ENCODE measurements around the gene MROH2B.
"Not testable (repeated sequence)": the region's sequence is repeated elsewhere in the genome, so short reads cannot be mapped to it uniquely, and the experiment has no call there.

MROH2B gene

GRCh38 chr5:41022600-41022999 lies 48.5 kb downstream of the MROH2B start:
- DNase-seq (ENCODE audit: low read depth): not testable (repeated sequence)

- no peak for DNase-seq (ENCODE audit: low read depth)
Measured at GRCh38 chr5:41012318-41012717, 58.8 kb downstream of the MROH2B start.

DNA sequence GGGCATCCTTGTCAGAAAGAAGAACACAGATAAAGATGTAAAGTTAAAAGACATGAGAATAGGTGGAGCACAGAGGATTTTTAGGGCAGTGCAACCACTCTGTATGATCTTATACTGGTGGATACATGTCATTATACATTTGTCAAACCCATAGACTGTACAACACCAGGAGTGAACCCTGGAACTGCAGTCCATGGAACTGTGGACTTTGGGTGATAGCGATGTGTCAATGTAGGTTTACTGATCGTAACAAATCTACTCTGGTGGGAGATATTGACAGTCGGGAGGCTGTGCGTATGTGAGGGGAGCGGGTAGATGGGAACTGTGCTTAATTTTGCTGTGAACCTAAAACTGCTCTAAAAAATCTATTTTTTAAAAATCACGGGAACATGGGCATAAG lies 60.6 kb downstream of the MROH2B start:
- DNase-seq (ENCODE audit: low read depth): no peak

- DNase-seq (ENCODE audit: low read depth): peak; percentile 69
Measured at GRCh38 chr5:41009232-41009631, 61.9 kb downstream of the MROH2B start.

DNA sequence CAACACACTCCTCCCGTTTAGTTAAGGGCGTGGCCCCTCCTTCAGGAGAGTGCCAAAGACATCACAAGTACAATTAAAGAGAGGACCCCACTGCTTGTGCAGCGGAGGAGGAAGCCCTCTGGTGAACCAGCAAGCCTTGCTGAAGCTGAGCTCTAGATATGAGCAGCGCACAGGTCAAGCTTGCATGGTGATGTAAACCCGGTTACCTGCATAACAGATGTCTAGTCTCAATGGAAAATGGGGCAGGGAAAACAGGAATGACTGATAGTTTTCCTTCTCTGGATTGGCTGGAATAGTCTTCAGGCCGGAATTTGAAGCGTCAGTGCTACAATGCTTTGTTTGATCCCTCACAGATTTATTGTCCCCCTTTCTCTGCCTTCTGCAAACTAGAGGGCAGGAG lies 66.2 kb downstream of the MROH2B start:
- DNase-seq (ENCODE audit: low read depth): no peak

DNA sequence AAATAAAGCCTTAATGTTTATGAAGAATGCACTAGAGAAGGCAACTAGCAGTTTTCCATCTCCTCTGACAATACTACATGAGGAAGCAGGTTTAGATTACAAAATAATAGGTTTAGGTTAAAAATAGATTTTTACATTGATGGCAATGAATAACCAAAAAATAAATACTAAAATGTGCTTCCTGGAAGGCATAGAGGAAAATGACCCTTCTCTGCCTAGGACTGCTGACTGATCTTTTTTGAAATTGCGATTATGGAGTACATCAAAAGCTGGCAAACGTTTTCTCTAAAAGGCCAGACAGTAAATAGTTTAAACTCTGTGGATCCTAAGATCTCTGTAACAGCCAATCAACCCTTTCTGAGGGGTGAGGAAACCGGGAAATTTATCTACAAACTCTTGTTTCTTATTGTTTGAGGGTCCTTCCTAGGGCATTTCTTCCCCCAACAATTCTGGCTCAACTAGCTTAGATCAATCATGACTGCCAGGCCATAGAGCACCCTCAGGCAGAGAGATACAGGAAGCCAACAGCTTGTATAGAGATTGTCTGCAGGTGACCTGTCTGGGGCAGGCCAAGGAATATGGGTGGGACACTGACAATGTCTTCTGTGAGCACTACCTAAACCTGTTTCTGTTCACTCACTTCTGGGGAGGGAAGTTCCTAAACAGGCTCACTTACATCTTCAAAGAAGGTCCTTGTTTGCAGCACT lies 67.3 kb downstream of the MROH2B start:
- DNase-seq (ENCODE audit: low read depth): no peak

DNA sequence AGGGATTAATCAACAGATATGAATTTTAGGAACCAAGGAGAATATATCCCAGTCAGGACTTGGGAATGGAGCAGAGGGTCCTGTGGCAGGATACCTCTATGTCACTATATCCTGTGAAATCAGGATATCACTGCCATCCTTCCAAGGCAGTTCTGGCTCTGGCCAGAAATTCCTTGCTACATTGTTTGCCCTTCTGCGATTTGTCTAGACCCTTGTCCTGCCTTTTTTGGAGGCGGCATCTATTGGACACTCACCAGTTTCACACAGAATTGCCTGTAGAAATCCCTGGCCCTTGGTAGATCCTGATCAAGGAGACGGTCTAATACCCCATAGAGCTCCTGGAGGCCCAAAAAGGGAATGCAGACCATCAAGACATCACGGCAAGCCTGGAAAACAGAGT lies 71.2 kb downstream of the MROH2B start:
- no peak for DNase-seq (ENCODE audit: low read depth)

- no peak for DNase-seq (ENCODE audit: low read depth)
Measured at GRCh38 chr5:40999142-40999541, 72.0 kb downstream of the MROH2B start.

DNA sequence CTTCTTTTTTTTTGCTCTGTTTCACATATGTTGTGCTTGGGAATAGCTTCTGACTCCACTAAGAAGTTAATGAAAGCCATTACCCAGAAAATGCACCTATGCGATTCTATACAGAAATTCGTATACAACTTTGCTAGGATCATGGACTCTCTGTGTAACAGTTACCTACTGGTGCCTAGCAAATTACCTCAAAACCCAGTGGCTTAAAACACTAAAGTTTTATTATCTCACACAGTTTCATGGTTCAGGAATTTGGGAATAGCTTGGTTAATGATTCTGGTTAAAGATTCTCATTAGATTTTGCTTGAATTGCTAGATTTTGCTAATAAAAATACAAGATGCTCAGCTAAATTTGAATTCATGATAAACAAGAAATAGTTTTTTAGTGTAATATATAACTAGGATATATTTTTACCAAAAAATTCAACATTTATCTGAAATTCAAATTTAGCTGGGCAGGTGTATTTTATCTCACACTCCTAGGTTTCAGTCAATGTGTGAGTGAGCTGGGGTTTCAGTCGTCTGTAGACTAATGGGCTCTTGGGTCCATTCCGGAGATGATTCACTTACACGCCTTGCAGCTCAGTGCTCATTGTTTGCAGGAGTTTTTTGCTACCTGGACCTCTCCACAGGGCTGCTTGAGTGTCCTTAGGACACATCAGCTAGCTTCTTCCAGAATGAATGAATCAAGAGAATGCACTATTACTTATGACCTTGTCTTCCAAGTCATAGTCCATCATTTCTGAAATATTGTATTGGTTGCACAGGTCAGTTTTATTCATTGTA lies 75.1 kb downstream of the MROH2B start:
- DNase-seq (ENCODE audit: low read depth): no peak

DNA sequence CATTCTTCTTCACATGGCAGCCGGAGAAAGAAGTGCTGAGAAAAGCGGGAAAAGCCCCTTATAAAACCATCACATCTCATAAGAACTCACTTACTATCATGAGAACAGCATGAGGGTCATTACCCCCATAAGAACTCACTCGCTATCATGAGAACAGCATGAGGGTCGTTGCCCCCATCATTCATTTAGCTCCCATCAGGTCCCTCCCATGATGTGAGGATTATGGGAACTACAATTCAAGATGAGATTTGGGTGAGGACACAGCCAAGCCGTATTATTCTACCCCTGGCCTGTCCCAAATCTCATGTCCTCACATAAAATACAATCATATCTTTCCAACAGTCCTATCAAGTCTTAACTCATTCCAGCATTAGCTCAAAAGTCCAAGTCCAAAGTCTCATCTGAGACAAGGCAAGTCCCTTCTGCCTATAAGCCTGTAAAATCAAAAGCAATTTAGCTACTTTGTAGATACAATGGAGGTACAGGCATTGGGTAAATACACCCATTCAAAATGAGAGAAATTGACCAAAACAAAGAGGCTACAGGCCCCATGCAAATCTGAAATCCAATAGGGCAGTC lies 79.1 kb downstream of the MROH2B start:
- DNase-seq (ENCODE audit: low read depth): no peak

- DNase-seq (ENCODE audit: low read depth): peak; percentile 25
Measured at GRCh38 chr5:40991168-40991980, 79.8 kb downstream of the MROH2B start.

- DNase-seq (ENCODE audit: low read depth): no peak
Measured at GRCh38 chr5:40988746-40989510, 82.2 kb downstream of the MROH2B start.

DNA sequence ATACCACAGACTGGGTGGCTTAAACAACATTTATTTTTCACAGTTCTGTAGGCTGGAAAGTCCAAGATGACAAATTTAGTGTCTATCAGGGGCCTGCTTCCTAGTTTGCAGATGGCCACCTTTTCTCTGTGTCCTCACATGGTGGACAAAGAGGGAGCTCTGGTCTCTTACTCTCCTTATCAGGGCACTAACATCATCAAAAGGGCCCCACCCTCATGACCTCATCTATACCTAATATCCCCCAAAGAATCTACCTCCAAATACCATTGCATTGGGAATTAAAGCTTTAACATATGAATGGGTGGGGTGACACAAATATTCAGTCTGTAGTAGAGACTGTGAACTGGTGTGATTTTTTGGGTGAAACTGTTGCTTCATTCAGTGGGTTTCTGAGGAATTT lies 83.8 kb downstream of the MROH2B start:
- DNase-seq (ENCODE audit: low read depth): no peak

DNA sequence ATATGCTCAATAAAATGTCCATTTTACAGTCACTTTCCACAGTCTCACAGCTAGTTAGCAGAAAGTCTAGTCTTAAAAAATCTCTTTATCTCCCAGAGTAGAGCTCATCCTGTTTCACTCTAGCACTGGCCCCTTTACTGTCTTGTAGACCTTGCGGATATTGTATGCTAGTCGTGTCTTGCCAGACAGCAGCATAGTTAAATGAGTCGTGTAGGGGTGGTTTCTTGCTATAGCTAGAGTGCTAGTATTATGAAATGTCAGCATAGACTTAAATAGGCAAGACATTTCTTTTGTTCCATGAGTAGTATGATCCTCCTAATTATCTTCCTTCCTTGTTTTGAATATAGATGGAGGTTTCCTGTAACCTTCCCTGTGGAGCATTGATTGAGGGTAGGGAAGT lies 84.5 kb downstream of the MROH2B start:
- DNase-seq (ENCODE audit: low read depth): no peak

GRCh38 chr5:40985501-40985900 lies 85.6 kb downstream of the MROH2B start:
- no peak for DNase-seq (ENCODE audit: low read depth)

- peak; percentile 60 for DNase-seq (ENCODE audit: low read depth)
Measured at GRCh38 chr5:40984884-40985283, 86.3 kb downstream of the MROH2B start.

DNA sequence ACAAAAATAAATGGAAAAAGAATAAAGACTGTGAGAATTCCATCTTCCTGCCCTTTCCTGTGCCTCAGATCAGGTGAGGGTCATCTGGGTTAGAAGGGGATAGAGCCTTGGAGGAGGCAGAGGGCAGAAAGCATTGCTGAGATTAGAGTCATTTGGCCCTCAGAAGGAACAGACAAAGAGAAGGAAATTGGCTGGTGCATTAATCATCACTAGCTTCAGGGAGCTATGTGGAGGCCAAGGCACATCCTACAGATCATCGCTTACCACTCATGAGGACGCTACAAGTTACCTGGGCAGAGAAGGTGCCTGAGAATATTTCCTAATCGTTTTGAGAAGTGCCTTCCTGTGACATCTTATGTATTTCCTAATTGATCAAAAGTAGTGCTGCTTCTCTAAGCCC lies 87.4 kb downstream of the MROH2B start:
- DNase-seq (ENCODE audit: low read depth): no peak

GRCh38 chr5:40981420-40981819 lies 89.7 kb downstream of the MROH2B start:
- no peak for DNase-seq (ENCODE audit: low read depth)

DNA sequence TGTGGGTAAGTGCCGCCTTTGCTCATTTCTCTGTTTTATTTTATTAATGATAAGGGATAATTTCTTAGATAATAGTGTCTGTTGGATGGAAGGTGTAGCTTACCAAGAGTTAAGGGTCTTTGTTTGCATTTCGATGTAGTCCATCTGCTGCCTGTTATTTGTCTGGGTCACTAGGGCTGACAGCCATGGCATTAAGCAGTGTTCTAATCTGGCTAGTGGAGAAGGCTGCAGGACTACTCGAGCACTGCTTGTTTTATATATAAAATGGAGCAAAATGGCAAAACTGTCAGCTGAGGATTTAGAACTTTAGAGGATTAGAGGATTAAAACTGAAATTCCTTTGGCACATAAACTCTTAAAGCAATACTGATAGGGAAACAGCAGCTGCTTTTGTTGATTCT lies 94.3 kb downstream of the MROH2B start:
- no peak for DNase-seq (ENCODE audit: low read depth)

DNA sequence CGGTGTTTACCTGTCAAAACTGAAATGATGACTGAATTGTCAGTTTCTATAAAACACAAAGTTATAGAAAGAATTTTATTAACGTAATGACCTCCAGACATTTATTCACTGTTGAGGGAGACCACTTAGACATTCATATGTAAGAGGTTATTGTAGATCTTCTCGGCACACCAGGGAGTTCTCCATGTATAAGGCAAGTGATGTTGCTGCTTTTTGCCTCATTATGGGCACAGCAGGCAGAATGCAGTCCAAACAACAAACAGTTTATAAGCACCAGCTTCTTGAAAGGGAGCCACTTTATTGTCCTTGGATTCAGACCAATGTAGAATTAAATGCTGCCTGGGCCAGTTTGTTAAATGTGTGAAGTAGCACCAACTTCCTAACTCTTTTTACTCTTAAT lies 95.1 kb downstream of the MROH2B start:
- no peak for DNase-seq (ENCODE audit: low read depth)

- DNase-seq (ENCODE audit: low read depth): no peak
Measured at GRCh38 chr5:40973364-40974004, 97.7 kb downstream of the MROH2B start.

Measured in HS-5 (cell line).